ENCODE measurements around the gene FBXL13.
A peak's percentile ranks its signal among the peaks of the same experiment; 100 is the strongest.
"Not testable (repeated sequence)": the region's sequence is repeated elsewhere in the genome, so short reads cannot be mapped to it uniquely, and the experiment has no call there.

FBXL13 gene

DNA sequence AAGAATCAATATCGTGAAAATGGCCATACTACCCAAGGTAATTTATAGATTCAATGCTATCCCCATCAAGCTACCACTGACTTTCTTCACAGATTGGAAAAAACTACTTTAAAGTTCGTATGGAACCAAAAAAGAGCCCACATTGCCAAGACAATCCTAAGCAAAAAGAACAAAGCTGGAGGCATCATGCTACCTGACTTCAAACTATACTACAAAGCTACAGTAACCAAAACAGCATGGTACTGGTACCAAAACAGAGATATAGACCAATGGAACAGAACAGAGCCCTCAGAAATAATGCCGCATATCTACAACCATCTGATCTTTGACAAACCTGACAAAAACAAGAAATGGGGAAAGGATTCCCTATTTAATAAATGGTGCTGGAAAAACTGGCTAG lies 53.7 kb downstream of the FBXL13 start:
- DNase-seq, result not testable (repeated sequence)

- DNase-seq, result not testable (repeated sequence)
These were observed 56.3 kb downstream of the FBXL13 start for GRCh38 chr7:103018295-103018694.

GRCh38 chr7:103011650-103012049 lies 62.9 kb downstream of the FBXL13 start:
- DNase-seq, result no peak

DNA sequence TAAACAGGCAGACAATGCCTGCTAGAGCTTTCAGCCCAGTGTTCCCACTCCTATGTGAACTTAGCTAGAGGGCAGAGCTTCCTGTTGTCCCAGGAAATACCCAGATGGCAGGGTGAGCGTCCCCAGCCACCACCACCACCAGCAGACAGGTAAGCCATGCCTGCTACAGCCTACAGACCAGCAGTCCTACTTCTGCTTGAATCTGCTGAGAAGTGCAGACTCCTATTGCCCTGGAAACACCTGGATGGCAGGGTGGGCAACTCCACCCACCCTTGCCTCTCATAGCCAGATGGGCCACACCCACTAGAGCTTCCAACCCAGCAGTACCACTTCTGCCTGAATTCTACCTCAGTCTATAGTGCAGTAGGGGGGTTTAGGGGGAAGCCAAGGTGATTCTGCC lies 64.4 kb downstream of the FBXL13 start:
- DNase-seq, result no peak

DNA sequence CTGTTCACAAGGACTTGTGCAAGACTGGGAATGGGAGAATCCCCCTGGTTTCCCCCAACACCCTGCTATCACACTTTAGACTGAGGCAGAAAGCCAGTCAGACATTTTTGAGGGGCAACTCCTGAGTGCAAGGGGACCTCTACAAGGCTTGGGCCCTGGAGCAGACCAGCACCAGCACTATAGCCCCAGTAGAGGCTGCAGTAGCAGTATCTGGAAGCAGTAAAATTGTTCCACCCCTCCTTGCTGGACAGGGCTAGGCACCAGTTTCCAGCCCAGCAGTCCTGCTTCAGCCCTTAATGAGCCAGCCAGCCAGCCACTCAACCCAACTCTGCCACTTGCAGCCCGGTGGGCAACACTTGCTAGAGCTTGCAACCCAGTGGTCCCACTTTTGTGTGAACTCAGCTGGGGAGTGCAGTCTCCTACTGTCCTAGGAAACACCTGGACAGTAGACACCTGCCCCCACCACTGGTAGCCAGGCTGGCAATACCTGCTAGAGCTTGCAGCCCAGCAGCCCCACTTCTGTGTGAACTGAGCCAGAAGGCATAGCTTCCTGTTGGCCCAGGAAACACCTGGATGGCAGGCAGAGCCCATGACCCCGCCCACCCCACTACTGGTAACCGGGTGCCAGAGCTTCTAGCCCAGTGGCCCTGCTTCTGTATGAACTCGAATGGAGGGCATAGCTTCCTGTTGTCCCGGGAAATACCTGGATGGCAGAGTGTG lies 65.0 kb downstream of the FBXL13 start:
- peak in 1 of 2 donors; percentile 17 for DNase-seq

DNA sequence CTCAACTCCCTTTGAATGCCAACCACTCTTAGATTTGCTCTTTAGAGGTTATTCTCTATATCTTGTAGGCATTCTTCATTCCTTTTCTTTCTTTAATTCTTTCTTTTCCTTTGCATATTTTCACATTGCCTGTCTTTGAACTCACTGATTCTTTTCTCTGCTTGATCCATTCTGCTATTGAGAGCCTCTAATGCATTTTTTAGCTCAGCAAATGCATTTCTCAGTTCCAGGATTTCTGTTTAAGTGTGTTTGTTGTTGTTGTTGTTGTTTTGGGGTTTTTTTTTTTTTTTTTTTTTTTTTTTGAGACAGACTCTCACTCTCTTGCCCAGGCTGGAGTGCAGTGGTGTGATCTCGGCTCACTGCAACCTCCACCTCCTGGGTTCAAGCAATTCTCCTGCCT lies 71.6 kb downstream of the FBXL13 start:
- DNase-seq, result no peak

DNA sequence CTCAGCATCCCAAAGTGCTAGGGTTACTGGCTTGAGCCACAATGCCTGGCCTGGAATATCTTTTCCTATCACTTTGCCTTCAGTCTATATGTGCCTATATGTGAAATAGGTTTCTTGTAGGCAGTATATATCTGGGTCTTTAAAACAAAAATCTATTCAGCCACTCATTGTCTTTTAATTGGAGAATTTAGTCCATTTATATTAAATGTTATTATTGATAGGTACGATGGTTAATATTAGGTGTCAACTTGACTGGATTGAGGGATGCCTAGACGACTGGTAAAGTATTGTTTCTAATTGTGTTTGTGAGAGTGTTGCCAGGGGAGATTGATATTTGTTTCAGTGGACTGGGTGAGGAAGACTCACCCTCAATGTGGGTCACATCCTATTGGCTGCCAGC lies 73.4 kb downstream of the FBXL13 start:
- DNase-seq, result no peak

DNA sequence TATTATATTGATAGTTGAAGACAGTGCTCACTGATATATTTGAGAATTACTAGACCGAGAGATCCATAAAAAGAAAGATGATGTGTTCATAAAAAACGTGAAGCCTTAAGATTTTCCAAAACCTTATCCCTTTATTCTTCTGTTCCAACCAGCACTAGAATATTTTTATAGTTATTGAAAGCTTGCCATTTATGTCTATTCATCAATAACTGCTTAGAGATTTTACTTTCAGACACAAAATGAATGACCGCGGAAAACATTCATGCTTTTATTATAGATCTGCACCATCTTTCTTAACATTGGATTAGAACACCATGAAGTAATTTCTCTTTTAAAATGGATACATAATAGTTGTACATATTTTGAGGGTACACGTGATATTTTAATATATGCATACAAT lies 77.6 kb downstream of the FBXL13 start:
- no peak for DNase-seq

DNA sequence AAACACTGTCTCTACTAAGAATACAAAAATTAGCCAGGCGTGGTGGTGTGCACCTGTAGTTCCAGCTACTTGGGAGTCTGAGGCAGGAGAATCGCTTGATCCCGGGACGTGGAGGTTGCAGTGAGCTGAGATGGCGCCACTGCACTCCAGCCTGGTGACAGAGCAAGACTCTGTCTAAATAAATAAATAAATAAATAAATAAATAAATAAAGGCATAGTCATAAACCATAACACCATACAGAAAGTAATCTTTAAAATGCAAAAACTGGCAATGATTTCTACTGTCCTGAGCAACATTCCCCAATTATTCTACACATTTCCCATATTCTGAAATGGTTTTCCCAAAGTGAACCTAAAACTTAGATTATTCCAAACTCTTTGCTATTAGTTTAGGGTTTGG lies 79.0 kb downstream of the FBXL13 start:
- not testable (repeated sequence) for DNase-seq

- no peak for DNase-seq
These were observed 80.0 kb downstream of the FBXL13 start for GRCh38 chr7:102994567-102994966.

DNA sequence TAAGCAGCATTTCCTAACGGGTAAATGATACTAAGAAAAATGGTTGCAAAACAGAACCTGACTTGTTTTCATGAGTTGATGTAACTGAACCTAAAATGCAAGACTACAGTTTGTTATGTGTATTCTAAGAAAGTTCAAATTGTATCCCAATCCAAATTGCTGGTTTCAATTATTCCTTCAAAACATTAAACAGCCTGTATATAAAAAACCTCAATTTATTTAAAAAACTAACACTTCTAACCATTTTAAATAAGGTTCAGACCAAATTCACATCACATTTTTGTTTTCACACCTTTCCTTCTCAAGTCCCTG lies 80.9 kb downstream of the FBXL13 start:
- no peak for DNase-seq

- DNase-seq, result no peak
These were observed 81.5 kb downstream of the FBXL13 start for GRCh38 chr7:102992938-102993717.

DNA sequence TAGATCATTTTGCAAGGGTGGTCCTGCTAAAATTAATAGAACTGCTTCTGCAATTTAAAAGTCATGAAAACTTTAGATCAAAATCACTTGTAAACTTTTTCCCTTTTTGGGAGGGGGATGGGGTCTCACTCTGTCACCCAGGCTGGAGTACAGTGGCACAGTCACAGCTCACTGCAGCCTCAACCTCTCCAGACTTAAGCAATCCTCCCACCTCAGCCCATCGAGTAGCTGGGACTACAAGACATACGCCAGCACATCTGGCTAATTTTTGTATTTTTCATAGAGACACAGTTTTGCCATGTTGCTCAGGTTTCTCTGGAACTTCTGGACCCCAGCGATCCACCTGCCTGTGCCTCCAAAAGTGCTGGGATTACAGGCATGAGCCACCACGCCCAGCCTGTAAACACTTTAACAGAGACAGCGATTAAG lies 82.1 kb downstream of the FBXL13 start:
- no peak for DNase-seq

DNA sequence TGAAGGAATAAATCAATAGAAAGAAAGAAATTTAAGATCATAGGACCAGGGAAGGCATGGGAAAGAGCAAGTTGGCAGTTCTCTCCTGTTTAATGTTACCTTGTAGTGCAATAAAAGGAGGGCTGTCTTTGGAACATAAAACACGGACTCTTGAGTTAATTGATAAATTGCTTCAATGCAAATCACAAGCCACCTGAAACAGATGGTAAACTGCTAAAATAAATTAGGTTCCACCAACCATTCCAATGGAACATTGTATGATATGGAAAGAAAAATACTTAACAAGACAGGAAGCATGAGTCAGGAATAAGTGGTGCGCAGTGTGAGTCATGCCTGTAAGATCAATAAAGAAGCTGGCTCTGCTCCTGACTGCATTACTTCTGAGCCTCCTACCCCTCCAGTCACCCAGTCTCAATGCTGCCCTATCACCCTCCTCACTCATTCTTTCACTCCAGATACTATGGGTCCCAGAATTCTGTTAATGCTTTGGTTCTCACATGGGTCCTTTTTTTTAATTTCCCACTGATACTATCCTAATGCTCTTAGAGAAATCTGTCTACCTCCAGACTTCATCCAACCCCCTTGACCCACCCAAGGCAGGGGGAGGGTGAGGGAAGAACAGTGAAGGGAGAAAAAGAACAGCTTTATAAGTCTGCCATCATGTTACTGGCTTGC lies 82.9 kb downstream of the FBXL13 start:
- DNase-seq, result no peak

GRCh38 chr7:102991077-102991539 lies 83.5 kb downstream of the FBXL13 start:
- DNase-seq, result no peak

- no peak for DNase-seq
These were observed 84.0 kb downstream of the FBXL13 start for GRCh38 chr7:102990642-102991041.

DNA sequence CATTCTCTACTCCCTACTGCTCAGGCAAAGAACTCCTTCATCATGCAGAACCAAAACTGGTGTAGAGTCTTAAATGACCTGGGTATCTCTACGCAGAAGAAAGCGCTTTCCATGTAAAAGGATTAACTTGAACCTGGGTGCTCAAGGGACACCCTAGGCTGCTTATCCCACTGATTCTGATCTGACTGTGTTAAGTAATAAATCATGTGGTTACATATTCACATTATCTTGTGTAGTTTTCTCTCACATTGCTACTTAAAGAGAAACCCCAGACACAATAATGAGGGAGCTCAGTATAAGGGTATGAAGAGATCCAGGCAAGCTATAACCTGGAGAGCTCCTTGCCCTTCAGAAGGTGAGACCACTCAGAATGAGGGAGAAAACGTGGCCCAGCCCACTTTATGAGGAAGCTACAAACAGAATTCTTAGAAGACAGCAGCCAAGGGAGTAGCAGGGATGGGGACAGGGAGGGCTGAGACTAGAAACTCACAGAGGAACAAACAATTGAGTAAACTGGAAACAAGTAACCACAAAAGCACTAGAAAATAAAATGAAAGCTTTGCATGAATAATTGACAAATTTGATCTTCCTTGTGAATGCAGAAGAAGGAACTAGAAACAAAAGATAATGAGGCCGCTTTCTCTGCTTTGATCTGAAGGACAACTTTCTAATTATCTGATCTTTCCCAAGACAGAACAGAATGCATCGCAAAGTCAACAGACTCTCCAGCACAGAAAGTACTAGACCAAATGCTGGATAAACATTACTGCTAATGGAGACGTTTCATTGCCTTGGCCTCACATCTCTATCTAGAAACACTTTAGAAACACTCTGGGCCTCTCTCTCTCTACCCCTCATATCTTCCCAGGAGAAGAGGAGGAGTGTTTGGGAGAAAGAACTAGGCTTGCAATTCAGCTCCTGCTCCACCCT lies 85.7 kb downstream of the FBXL13 start:
- no peak for DNase-seq

DNA sequence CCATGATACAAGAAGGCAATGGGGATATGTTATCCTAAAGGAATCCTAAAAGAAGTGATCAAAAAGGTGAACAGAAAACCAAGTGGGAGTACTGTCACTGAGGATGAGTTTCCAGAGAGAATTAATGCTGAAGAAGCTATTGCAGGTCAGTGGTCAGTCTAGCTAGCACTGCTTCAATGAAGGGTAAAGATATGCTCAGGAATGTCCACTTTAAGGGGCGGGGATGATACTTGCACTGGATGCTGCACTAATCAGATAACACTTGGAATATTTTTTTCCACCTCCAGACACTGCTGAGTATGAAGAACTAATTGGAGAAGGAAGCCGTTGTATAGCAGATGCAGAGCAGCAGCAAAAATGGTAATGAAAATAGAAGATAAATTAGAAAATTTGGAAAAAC lies 86.5 kb downstream of the FBXL13 start:
- DNase-seq, result no peak

- no peak for DNase-seq
These were observed 89.3 kb downstream of the FBXL13 start for GRCh38 chr7:102985176-102985783.

- DNase-seq, result no peak
These were observed 91.0 kb downstream of the FBXL13 start for GRCh38 chr7:102983602-102984001.

GRCh38 chr7:102982235-102982634 lies 92.4 kb downstream of the FBXL13 start:
- DNase-seq, result no peak

- no peak for DNase-seq
These were observed 93.1 kb downstream of the FBXL13 start for GRCh38 chr7:102981451-102981850.

Measured in CD4-positive, alpha-beta T cell treated with Interferon alpha-2 for 1 hour (primary cell).